MM.1S (cell line): ENCODE results near the gene ADAMTS6.
A peak's percentile ranks its signal among the peaks of the same experiment; 100 is the strongest.

Experiments
- DNase-seq: peaks from one replicate; pipeline ENCODE4 v3.0.0-alpha.2; 2015
- H2AFZ ChIP-seq: fragments of 300-600 bp; sonication (generic); 2 replicates; pipeline ENCODE4 v1.6.0; 2016; ENCODE audit warnings: antibody characterized with exemption, low read length
- H3F3A ChIP-seq: fragments of 300-600 bp; sonication (generic); 2 replicates; pipeline ENCODE4 v1.6.1; 2016; ENCODE audit warnings: mild to moderate bottlenecking, antibody characterized with exemption, low read length, moderate library complexity, mixed read lengths; ENCODE audit not compliant: insufficient read depth
- H3K27ac ChIP-seq: fragments of 300-600 bp; sonication (generic); 2 replicates; pipeline ENCODE4 v1.5.1; 2016; ENCODE audit warnings: mild to moderate bottlenecking, low read length
- H3K27me3 ChIP-seq: fragments of 300-600 bp; sonication (generic); replicated peaks from 2 replicates; pipeline ENCODE4 v1.6.0; 2016; ENCODE audit warnings: low read length; ENCODE audit not compliant: insufficient read depth
- H3K36me3 ChIP-seq: fragments of 300-600 bp; sonication (generic); replicated peaks from 2 replicates; pipeline ENCODE4 v1.6.1; 2016; ENCODE audit warnings: mild to moderate bottlenecking, low read length, mixed read lengths; ENCODE audit not compliant: insufficient read depth
- H3K4me1 ChIP-seq: fragments of 300-600 bp; sonication (generic); 2 replicates; pipeline ENCODE4 v1.6.1; 2016; ENCODE audit warnings: low read length, mixed read lengths
- H3K4me2 ChIP-seq: fragments of 300-600 bp; sonication (generic); 2 replicates; pipeline ENCODE4 v1.6.0; 2016; ENCODE audit warnings: low read depth, low read length
- H3K4me3 ChIP-seq: fragments of 300-600 bp; sonication (generic); 2 replicates; pipeline ENCODE4 v1.5.1; 2016; ENCODE audit warnings: low read length, mixed read lengths
- H3K79me2 ChIP-seq: fragments of 300-600 bp; sonication (generic); 2 replicates; pipeline ENCODE4 v1.6.1; 2016; ENCODE audit warnings: mixed run types, low read length, mixed read lengths
- H3K9ac ChIP-seq: fragments of 300-600 bp; sonication (generic); 2 replicates; pipeline ENCODE4 v1.6.1; 2016; ENCODE audit warnings: low read length, mixed read lengths
- H3K9me2 ChIP-seq: fragments of 300-600 bp; sonication (generic); replicated peaks from 2 replicates; pipeline ENCODE4 v1.6.1; 2016; ENCODE audit warnings: mild to moderate bottlenecking, low read length, mixed read lengths; ENCODE audit not compliant: insufficient read depth
- H3K9me3 ChIP-seq: fragments of 300-600 bp; sonication (generic); replicated peaks from 2 replicates; pipeline ENCODE4 v1.6.1; 2016; ENCODE audit warnings: mild to moderate bottlenecking, low read length, mixed read lengths; ENCODE audit not compliant: insufficient read depth
- H4K20me1 ChIP-seq: fragments of 300-600 bp; sonication (generic); 2 replicates; pipeline ENCODE4 v1.6.1; 2016; ENCODE audit warnings: mild to moderate bottlenecking, low read length, moderate library complexity, mixed read lengths; ENCODE audit not compliant: insufficient read depth
- CTCF ChIP-seq: fragments of 300-600 bp; sonication (generic); IDR thresholded peaks from 2 replicates; pipeline ENCODE4 v1.5.1; 2016; ENCODE audit warnings: antibody characterized with exemption, low read length, mixed read lengths
- EZH2 ChIP-seq: fragments of 300-600 bp; sonication (generic); optimal IDR thresholded peaks from 2 replicates; pipeline ENCODE3; 2017; ENCODE audit warnings: low read depth, mild to moderate bottlenecking, antibody characterized with exemption, low read length, mixed read lengths
- EZH2phosphoT487 ChIP-seq: fragments of 300-600 bp; sonication (generic); IDR thresholded peaks from 2 replicates; pipeline ENCODE4 v1.6.1; 2018; ENCODE audit warnings: antibody characterized with exemption, low read length

The ADAMTS6 gene

GRCh38 chr5:65100911-65101631 is 380.6 kb downstream of the ADAMTS6 start:
- Histone ChIP-seq H3F3A (no peaks in the 10 kb centered on the region), H3K79me2 (no peaks in the 10 kb centered on the region), H2AFZ (no peak overlapping the region), H3K36me3 (no peaks in the 10 kb centered on the region), H3K9me2 (no peaks in the 10 kb centered on the region), H3K27ac (no peak overlapping the region), H3K4me3 (no peak overlapping the region), H3K4me2 (no peak overlapping the region), H3K9me3 (no peaks in the 10 kb centered on the region), H3K27me3 (no peaks in the 10 kb centered on the region), H3K9ac (no peak overlapping the region), H3K4me1 (0 out of 2 replicates have a peak, but pooled peaks cover 11% of the 10 kb centered on the region), H4K20me1 (no peaks in the 10 kb centered on the region)
- DNase-seq, result peak; percentile 8
- TF ChIP-seq CTCF (peak; percentile 42), EZH2 (no peak), EZH2phosphoT487 (no peak)
